ENCODE results near the gene SH3RF3.

DNA sequence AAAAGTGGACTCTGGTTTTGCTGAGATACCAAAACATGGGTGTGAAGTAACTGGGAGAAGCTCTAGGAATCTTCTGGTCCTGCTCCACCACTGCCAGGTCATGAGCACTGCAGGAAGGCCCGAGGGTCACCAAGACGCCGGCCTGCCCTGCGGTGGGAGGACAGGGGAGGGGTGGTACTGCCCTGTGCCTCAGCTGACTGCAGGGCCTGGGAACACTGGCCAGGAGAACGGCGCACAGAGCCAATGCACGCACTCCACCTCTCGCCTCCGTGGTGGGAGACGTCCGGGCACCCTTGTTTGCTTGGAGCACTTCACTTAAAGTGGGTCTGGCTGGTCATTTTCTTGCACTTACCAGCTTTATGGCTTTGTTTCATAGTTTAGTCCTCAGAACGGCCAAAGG, 153.4 kb downstream of the SH3RF3 start:
- TF ChIP-seq SIN3A (IDR thresholded peaks at IDR 0.05; ENCODE audit: borderline replicate concordance, insufficient read depth, low read length) (no peak), POLR2AphosphoS5 (IDR thresholded peaks at IDR 0.05; ENCODE audit: low read depth, low read length) (no peak), TAF1 (IDR thresholded peaks at IDR 0.05; ENCODE audit: borderline replicate concordance, insufficient read depth, low read length) (no peak)
- TF ChIP-seq, protein P1, sequence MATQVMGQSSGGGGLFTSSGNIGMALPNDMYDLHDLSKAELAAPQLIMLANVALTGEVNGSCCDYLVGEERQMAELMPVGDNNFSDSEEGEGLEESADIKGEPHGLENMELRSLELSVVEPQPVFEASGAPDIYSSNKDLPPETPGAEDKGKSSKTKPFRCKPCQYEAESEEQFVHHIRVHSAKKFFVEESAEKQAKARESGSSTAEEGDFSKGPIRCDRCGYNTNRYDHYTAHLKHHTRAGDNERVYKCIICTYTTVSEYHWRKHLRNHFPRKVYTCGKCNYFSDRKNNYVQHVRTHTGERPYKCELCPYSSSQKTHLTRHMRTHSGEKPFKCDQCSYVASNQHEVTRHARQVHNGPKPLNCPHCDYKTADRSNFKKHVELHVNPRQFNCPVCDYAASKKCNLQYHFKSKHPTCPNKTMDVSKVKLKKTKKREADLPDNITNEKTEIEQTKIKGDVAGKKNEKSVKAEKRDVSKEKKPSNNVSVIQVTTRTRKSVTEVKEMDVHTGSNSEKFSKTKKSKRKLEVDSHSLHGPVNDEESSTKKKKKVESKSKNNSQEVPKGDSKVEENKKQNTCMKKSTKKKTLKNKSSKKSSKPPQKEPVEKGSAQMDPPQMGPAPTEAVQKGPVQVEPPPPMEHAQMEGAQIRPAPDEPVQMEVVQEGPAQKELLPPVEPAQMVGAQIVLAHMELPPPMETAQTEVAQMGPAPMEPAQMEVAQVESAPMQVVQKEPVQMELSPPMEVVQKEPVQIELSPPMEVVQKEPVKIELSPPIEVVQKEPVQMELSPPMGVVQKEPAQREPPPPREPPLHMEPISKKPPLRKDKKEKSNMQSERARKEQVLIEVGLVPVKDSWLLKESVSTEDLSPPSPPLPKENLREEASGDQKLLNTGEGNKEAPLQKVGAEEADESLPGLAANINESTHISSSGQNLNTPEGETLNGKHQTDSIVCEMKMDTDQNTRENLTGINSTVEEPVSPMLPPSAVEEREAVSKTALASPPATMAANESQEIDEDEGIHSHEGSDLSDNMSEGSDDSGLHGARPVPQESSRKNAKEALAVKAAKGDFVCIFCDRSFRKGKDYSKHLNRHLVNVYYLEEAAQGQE (IDR thresholded peaks at IDR 0.05; ENCODE audit: insufficient read depth in 1 of 2, low read depth in 2 of 2, low read length in 2 of 2) = no peak
